HuH-7.5 (cell line): ENCODE results near the gene PI4KA.
"Not testable (repeated sequence)": the region's sequence is repeated elsewhere in the genome, so short reads cannot be mapped to it uniquely, and the experiment has no call there.

Source experiments
- DNase-seq: peaks from one replicate; pipeline ENCODE4 v3.0.0; 2011; ENCODE audit warnings: low spot score

The PI4KA gene

DNA sequence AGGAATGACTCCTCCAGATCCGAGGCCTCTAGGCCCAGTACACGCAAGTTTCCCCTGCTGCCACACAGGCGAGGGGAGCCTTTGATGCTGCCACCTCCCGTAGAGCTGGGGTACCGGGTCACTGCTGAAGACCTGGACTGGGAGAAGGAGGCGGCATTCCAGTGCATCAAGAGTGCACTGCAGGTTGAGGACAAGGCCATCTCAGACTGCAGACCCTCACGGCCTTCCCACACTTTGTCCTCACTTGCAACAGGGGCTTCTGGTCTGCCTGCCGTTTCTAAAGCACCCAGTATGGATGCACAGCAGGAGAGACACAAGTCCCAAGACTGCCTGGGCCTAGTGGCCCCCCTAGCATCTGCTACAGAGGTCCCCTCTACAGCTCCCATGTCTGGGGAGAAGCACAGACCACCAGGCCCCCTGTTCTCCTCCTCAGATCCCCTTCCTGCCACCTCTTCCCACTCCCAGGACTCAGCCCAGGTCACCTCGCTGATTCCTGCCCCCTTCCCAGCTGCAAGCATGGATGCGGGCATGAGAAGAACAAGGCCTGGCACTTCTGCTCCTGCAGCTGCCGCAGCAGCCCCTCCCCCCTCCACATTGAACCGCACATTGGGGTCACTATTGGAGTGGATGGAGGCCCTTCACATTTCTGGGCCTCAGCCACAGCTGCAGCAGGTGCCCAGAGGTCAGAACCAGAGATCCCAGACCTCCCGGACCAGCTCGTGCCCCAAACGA, 167.9 kb downstream of the PI4KA start:
- not testable (repeated sequence) for DNase-seq

DNA sequence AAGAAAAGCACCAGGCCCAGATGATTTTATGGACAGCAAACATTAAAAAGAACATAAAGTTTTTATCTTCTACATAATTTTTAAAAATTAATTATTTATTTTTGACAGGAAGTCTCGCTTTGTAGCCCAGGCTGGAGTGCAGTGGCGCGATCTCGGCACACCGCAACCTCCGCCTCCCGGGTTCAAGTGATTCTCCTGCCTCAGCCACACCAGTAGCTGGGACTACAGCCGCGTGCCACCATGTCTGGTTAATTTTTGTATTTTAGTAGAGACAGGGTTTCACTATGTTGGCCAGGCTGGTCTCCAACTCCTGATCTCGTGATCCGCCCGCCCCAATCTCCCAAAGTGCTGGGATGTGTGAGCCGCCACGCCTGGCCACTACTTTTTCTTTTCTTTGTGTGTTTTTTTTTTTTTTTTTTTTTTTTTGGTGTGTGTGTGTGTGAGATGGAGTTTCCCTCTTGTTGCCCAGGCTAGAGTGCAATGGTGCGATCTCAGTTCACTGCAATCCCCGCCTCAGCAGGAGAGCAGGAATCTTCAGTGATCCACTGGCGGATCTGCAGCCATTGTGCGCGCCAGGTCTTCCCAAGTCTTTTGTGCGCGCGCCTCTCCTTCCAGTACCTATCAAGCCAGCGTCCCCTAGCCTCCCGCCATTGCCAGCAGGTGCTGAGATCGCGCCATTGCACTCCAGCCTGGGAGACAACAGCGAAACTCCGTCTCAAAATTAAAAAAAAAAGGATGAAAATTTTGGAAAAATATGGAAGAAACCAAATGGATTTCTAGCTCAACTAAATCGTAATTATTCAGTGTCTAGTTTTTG, 171.0 kb downstream of the PI4KA start:
- DNase-seq, result not testable (repeated sequence)

DNA sequence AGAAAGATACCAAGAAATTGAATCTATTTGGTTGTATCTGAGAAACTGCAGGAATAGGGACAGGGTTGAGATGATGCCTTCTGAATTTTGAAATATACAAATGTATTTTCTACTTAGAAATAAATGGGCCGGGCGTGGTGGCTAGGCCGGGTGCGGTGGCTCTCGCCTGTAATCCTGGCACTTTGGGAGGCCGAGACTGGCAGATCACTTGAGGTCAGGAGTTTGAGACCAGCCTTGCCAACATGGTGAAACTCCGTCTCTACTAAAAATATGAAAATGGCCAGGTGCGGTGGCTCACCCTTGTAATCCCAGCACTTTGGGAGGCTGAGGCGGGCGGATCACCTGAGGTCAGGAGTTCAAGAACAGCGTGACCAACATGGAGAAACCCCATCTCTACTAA, 172.8 kb downstream of the PI4KA start:
- DNase-seq, result not testable (repeated sequence)

DNA sequence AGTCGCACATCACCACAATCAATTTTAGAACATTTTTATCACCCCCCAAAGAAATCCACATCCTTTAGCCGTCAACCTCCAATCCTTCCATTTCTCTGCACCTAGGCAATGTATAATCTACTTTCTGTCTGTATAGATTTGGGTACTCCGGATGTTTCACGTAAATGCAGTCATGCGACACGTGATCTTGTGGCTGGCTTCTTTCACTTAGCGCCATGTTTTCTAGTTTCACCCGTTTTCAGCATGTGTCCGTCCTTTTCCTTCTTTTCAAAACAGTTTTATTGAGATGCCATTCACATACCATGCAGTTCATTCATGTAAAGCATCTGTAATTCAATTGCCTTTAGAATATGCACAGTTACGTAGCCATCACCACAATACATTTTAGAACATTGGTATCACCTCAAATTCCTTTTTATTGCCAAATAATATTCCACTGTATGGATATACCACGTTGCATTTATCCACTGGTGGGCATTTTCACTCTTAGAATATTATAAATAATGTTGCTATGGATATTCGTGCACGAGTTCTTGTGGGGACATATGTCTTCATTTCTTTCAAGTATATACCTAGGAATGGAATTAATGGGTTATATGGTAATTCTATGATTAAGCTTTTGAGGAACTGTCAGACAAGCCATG, 179.7 kb downstream of the PI4KA start:
- not testable (repeated sequence) for DNase-seq

DNA sequence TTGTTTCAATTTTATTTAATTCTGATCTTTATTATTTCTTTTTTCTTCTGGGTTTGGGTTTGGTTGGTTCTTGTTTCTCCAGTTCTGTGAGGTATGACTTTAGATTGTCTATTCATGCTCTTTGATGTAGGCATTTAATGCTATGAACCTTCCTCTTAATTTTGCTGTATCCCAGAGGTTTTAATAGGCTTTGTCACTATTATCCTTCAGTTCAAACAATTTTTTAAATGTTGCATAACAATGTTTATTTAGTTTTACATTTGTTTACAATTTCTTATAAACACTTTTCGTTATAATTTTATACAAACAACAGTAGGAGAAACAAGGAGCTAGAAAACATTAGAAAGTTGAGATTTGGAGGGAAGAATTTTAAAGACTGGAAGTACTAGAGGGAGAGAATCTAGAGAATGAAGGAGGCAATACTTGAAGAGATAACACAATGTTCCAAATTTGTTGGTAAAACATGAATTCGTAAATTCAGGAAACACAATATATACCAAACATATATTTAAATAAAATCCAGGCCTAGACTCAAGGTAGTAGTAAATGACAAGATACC, 180.8 kb downstream of the PI4KA start:
- no peak for DNase-seq

DNA sequence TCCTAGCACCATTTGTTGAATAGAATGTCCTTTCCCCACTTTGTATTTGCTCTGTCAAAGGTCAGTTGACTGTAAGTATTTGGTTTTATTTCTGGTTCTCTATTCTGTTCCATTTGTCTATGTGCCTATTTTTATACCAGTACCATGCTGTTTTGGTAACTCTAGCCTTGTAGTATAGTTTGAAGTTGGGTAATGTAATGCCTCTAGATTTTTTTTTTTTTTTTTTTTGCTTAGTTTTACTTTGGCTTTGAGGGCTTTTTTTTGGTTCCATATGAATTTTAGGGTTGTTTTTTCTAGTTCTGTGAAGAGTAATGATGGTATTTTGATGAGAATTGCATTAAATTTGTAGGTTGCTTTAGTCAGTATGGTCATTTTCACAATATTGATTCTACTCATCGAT, 183.0 kb downstream of the PI4KA start:
- not testable (repeated sequence) for DNase-seq

DNA sequence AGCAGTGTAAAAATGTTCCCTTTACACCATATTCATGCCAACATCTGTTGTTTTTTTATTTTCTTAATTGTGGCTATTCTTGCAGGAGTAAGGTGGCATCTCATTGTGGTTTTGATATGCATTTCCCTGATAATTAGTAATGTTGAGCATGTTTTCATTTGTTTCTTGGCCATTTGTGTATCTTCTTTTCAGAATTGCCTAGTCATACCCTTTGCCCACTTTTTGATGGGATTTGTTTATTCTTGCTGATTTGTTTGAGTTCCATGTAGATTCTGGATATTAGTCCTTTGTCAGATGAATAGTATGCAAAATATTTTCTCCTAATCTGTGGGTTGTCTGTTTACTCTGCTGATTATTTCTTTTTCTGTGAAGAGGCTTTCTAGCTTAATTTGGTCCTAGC, 183.6 kb downstream of the PI4KA start:
- no peak for DNase-seq

DNA sequence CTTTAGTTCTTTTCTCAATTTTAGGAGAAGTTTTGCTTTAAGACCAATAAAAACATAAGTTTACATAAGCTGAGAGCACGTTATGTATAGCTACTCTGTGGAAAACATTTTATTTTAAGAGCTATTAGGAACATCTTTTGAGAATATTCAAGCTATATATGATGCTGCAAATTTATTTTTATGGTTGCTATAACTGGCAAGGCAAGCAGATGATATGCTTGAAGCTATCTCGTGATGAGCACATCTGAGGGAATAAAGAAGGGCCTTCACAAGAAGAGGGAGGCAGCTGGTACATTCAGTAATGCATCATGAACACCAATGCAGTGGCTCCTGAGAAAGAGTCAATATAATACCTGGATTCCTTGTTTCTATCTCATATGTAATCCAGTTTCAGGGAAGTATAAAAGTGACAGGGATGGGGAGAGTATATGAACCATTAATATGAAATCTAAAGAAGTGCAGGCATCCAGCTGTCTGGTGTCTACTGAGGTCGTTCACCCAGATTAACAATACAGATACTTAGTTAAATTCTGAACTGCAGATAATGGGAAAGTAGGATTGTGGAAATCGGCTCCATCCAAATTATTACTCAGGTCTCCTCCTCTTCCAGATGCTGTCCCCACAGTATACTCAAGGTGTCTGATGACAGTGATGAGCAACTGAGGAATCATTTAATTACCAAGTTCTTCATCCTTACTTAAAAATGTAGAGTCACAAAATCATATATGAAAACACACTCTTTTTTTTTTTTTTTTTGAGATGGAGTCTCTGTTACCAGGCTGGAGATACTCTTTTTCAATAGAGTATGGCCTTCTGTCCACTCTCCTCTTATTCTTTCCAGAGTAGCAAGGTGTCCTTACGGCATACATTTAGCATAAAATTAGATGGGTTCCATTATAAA, 185.1 kb downstream of the PI4KA start:
- no peak for DNase-seq

DNA sequence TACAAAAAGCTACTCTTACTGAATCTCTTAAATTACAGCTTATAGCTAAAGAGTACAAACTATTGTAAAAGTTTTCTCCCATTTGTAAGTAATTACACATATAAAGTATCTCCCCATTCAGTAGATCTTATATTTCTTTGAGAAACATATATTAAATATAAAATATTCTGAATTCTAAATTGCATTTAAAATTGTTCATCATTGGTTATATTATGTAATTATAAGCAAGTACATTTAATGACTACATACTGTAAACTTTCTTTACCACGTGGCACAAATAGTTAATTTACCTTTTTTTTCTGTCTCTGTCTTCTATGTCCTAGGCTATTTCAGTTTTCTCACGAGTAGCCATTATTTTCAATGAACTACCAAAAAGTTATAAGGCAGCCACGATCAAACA, 185.9 kb downstream of the PI4KA start:
- DNase-seq, result no peak

DNA sequence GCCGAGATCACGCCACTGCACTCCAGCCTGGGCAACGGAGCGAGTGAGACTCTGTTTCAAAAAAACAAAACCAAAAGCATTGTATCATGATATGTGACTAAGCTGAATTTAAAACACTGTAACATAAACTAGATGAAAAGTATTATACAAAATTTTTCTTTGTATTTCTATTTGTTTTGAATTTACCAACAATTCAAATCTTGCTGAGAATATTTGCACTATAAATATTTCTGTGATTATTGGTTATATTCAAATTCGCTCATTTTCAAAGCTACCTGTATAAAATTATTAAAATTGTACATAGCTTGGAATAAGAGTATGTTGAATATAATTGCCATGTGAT, 186.6 kb downstream of the PI4KA start:
- no peak for DNase-seq

DNA sequence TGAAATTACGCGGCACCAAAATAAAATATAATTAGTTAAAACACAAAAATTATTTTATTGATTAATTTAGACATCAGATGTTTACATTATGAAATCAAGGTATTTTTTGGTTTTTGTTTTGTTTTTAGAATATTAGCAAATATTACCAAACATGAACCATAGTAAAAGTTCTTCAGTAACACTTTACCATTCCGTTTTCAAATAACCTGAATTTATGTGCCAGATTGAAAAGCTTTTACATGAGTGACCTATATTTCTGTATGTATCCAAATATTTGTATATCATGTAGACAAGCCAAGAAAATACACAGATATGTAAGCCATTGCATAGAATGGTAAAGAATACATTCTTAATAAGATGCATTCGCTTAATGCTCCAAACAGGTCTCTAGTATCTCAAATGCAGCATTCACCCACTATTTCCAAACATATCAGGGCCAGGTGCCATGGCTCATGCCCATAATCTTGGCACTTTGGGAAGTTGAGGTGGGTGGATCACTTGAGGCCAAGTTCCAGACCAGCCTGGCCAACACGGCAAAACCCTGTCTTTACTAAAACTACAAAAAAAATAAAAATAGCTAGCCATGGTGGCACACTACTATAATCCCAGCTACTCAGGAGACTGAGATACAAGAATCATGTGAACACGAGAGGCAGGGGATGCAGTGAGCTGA, 187.1 kb downstream of the PI4KA start:
- no peak for DNase-seq

DNA sequence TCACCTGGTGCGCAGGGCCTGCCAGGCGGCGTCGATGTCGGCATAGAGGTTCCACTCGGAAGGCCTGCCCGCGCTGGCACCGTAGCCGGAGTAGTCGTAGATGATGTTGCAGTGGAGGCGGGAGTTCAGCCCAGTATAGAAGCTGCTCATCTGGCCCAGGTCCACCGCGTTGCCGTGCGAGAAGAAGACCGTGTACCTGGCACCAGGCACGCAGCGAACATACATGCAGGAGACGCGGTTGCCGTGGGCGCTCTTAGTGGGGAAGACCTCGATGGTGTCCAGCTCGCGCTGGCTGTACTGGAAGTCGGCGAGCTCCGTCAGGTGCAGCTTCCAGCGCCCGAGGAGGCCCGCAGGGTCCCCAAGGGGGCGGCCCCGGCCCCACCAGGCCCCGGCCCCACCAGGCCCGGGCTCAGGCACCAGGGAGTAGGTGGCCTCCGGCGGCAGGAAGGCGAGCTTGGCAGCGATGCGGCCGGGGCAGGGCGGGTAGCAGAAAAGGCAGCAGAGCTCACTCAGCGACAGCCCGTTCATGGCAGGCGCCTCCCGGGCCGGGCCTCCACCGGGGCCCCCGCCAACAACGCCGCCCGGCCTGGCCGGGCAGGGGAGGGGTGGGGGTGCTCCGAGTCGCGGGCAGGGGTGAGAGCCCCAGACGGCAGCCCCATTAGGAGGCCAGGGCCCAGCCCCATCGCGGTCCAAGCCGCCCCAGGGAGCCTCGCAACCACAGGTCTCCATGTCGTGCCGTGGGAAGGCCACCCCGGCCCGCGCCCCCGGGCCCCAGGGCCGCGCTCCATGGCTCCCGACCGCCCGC, 188.0 kb downstream of the PI4KA start:
- DNase-seq, result not testable (repeated sequence)

DNA sequence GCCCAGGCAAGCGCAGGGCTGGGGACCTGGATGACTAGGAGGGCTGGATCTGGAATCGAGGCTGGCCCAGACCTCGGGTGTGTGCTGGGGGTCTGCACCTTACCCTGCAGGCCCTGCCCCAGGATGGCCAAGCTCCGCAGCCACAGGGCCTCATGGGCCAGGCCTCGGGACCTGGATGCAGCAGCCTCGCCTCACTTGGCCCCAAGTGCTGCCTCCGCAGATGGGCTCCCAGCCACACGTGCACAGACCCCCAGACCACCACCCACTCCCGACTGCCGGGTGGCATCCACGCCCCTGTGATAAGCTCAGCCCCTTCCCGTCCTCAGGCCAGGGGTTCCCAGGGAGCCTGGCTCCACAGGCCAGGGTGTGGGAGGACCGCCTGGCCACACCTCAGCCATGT, 188.7 kb downstream of the PI4KA start:
- DNase-seq, result not testable (repeated sequence)

DNA sequence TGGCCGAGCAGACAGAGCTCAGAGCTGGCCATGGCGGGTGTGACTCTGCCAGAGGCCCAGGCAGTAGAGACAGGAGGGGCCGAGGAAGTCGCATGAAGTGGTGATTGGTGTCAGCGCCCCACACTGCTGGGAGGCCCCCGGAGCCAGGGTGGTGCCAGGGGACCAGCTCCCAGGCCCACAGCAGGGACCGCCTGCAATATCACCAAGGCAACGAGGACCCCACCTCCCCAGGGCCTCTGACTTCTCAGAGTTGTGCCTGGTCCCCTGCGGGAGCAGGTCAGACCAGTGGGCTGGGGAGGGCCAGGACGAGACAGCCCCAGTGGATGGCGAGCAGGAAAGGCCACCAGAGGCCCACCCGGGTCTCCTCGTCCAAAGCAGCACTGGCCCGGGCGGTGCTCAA, 189.1 kb downstream of the PI4KA start:
- DNase-seq, result not testable (repeated sequence)

DNA sequence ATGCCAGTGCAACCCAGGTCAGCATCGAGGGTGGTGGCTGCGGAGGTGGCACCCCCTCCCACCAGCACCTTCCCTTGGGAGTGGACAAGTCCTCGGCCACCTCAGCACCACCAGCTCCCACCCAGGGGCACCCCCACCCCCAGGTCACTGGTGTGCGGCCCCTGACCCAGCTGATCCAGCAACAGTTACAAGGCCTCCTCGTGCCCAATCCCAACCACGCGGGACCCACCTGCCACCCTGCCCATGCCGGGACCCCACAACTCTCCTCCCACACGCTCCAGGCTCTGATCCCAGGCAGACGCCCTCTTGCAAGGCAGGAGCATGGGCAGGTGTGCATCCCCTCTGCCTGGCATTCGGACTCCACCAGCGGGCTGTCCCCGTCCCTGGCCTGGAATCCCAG, 189.8 kb downstream of the PI4KA start:
- DNase-seq, result not testable (repeated sequence)

DNA sequence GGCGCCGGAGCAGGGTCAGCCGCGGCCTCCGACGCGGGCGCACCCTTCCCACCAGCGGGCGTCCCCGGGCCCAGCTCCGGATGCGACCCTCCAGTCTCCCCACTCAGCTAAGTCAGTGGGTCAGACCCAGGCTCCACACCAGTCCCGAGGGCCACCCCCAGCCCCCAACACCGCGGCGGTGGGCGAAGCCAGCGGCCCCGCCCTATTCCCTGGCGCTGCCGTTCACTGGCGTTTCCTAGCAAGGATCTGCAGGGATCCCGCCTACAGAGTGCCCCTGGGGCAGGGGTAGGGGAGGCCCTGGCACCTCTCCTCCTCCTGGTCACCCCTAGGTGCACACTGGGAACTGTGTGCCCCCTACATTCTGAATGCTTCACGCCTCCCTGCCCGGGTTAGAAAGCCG, 190.4 kb downstream of the PI4KA start:
- DNase-seq, result not testable (repeated sequence)

DNA sequence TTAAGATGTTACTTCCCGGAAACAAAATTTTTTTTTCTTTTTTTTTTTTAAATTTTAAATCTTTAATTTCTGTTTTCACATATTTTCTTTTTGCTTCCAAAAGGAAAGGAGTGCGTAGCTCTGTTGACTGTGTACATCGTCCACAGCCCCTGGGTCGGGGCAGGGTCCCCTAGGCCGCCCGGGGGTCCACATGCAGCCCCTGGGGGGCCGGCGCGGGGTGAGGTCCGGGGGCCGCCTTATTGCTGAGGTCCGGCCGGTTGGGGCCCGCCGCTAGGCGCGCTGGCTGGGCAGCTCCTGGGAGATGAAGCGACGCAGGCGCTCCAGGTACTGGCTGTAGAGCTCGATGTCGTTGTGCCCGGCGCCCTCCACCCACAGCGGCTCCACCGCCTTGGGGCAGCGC, 191.1 kb downstream of the PI4KA start:
- not testable (repeated sequence) for DNase-seq

DNA sequence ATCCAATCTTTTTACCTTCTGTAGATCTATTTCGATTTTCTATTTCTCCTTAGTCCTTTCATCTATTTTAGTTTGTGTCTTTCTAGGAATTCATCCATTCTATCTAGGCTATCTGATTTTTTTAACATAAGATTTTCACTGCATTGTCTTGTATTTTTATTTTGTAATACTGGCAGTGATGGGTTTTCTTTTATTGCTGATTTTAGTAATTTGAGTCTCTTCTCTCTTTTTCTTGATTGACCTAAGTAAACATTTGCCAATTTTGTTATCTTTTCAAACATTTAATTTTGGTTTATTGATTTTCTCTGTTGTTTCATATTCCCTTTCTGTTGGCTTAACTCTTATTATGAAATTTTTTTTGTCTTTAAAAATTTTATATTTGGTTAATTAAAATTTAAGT, 192.1 kb downstream of the PI4KA start:
- no peak for DNase-seq

DNA sequence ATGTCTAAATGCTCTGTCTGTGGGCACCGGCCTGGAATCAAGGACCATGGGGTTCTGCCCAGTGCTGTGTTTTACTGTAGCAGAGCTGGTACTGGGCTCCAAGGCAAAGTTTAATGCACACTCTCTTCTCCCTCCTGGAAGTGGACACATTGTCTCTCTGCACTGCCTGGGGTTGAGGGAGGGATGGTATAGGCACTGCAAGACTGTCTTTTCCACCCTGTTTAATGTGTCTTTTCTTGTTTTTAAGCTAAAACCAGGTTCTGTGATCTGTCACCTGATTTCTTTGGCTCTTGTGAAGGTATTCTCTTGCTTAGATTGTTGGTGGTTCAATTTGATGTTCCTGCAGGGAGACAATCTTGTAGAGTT, 194.0 kb downstream of the PI4KA start:
- no peak for DNase-seq

DNA sequence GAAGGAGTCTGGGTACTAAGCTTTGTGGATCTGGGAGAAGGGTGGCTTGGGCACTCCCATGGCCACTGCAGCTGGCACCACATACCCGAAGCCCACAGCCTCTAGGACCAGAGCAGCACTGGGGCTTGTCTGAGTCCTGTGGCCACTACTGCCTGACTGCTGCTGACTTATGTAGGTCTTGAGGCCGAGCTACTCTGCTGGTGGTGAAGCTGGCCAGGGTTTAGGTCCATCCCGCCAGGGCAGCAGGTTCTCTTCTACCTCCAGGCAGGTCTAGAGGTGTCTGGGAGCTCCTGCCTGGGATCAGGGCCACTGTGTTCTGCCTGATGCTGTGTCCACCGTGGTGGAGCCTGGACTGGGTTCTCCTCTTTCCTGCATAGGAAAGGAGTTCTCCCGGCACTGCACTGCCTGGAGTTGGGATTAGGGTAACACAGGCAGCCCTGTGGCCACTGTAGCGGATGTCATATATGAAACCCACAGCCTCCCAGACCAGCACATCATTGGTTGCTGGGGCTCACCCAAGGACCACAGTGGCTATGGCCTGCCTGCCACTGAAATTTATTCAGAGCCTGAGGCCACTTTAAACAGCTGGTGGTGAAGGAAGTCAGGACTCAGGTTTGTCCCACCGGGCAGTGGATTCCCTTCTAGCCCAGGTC, 194.5 kb downstream of the PI4KA start:
- no peak for DNase-seq
